ENCODE data around the gene GPC2.
A peak's percentile ranks its signal among the peaks of the same experiment; 100 is the strongest.
"Not testable (repeated sequence)": the region's sequence is repeated elsewhere in the genome, so short reads cannot be mapped to it uniquely, and the experiment has no call there.

Gene GPC2

DNA sequence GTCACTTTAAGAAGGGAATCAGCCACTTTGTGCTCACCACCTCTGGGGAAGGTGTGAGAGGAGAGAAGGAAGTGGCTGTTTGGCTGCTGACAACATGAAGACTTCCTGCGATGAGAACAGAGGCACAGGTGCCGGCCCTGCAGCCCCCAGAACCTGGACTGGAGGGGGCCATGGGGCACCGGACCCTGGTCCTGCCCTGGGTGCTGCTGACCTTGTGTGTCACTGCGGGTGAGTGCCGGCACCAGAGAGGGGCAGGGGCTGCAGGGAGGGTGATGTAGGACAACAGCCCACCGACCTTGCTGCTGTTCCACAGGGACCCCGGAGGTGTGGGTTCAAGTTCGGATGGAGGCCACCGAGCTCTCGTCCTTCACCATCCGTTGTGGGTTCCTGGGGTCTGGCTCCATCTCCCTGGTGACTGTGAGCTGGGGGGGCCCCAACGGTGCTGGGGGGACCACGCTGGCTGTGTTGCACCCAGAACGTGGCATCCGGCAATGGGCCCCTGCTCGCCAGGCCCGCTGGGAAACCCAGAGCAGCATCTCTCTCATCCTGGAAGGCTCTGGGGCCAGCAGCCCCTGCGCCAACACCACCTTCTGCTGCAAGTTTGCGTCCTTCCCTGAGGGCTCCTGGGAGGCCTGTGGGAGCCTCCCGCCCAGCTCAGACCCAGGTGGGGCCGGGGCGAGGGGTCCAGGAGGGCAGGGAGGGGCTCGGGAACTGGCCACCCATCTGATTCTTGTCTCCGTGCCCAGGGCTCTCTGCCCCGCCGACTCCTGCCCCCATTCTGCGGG lies 42.8 kb upstream of the GPC2 start, which contains the start of gene PVRIG:
TSS of gene PVRIG (plus strand) at position 149 of the 785 bp plus-strand sequence. CDS start at position 171, 22 bp downstream.
- TF ChIP-seq CEBPB (IDR thresholded peaks at IDR 0.05); TAF1 (IDR thresholded peaks at IDR 0.05; ENCODE audit: low read depth): not testable (repeated sequence)
- TF ChIP-seq, protein P1, sequence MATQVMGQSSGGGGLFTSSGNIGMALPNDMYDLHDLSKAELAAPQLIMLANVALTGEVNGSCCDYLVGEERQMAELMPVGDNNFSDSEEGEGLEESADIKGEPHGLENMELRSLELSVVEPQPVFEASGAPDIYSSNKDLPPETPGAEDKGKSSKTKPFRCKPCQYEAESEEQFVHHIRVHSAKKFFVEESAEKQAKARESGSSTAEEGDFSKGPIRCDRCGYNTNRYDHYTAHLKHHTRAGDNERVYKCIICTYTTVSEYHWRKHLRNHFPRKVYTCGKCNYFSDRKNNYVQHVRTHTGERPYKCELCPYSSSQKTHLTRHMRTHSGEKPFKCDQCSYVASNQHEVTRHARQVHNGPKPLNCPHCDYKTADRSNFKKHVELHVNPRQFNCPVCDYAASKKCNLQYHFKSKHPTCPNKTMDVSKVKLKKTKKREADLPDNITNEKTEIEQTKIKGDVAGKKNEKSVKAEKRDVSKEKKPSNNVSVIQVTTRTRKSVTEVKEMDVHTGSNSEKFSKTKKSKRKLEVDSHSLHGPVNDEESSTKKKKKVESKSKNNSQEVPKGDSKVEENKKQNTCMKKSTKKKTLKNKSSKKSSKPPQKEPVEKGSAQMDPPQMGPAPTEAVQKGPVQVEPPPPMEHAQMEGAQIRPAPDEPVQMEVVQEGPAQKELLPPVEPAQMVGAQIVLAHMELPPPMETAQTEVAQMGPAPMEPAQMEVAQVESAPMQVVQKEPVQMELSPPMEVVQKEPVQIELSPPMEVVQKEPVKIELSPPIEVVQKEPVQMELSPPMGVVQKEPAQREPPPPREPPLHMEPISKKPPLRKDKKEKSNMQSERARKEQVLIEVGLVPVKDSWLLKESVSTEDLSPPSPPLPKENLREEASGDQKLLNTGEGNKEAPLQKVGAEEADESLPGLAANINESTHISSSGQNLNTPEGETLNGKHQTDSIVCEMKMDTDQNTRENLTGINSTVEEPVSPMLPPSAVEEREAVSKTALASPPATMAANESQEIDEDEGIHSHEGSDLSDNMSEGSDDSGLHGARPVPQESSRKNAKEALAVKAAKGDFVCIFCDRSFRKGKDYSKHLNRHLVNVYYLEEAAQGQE (IDR thresholded peaks at IDR 0.05; ENCODE audit: low read depth), result not testable (repeated sequence)

DNA sequence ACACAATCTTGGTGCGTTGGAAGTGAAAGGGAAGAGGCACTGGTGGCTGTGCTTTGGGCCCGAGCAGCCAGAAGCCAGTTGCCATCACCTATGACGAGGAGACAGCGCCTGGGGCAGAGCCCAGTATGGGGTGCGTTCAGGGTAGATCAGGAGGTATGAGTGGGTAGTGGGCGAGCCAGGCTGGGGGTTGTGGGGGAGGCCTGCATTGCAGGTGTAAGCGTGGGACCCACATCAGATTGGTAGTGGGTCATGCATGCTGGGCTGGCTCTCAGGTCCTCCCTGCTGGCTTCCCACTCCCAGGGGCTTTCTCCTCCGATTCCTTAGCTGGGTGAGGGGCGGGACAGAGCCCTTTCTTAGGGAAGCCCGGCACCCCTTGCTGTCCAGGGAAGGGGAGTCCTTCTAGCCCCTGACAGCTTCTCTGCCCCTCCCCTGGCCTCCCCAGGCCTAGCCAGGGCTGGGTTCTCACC lies 42.1 kb upstream of the GPC2 start:
- TF ChIP-seq, protein P2, sequence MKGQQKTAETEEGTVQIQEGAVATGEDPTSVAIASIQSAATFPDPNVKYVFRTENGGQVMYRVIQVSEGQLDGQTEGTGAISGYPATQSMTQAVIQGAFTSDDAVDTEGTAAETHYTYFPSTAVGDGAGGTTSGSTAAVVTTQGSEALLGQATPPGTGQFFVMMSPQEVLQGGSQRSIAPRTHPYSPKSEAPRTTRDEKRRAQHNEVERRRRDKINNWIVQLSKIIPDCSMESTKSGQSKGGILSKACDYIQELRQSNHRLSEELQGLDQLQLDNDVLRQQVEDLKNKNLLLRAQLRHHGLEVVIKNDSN (IDR thresholded peaks at IDR 0.05), result no peak
- TF ChIP-seq TEAD4 (IDR thresholded peaks at IDR 0.05), result no peak
- no peak for TF ChIP-seq RAD21 (IDR thresholded peaks at IDR 0.05; ENCODE audit: low read depth)
- TF ChIP-seq, protein P1 (IDR thresholded peaks at IDR 0.05; ENCODE audit: low read depth), result no peak
- no peak for TF ChIP-seq TCF12 (IDR thresholded peaks at IDR 0.05; ENCODE audit: low read depth)
- no peak for TF ChIP-seq CREB1 (IDR thresholded peaks at IDR 0.05; ENCODE audit: low read depth)
- no peak for TF ChIP-seq CEBPB (IDR thresholded peaks at IDR 0.05)
- TF ChIP-seq NFIC (IDR thresholded peaks at IDR 0.05), result no peak
- no peak for TF ChIP-seq YY1 (IDR thresholded peaks at IDR 0.05; ENCODE audit: low read depth)
- TF ChIP-seq, protein P3, sequence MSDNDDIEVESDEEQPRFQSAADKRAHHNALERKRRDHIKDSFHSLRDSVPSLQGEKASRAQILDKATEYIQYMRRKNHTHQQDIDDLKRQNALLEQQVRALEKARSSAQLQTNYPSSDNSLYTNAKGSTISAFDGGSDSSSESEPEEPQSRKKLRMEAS (IDR thresholded peaks at IDR 0.05), result no peak
- no peak for TF ChIP-seq EP300 (IDR thresholded peaks at IDR 0.05; ENCODE audit: borderline replicate concordance)
- no peak for TF ChIP-seq TAF1 (IDR thresholded peaks at IDR 0.05; ENCODE audit: low read depth)
- TF ChIP-seq EGR1 (IDR thresholded peaks at IDR 0.05), result no peak
- TF ChIP-seq ZBTB7A (IDR thresholded peaks at IDR 0.05; ENCODE audit: low read depth), result no peak
- TF ChIP-seq FOXM1 (IDR thresholded peaks at IDR 0.05; ENCODE audit: borderline replicate concordance, low read depth), result no peak

DNA sequence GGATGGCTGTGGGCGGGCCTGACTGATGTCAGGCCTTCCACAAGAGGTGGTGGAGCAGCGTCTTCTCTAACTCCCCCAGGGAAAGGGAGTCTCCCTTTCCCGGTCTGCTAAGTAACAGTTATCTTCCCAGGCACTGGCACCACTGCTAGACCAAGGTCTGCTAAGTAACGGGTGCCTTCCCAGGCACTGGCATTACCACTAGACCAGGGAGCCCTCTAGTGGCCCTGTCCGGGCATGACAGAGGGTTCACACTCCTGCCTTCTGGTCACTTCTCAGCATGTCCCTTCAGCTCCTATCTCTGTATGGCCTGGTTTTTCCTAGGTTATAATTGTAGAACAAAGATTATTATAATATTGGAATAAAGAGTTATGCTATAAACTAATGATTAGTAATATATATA lies 40.8 kb upstream of the GPC2 start:
- TF ChIP-seq RAD21 (IDR thresholded peaks at IDR 0.05; ENCODE audit: low read depth), result peak; percentile 44

DNA sequence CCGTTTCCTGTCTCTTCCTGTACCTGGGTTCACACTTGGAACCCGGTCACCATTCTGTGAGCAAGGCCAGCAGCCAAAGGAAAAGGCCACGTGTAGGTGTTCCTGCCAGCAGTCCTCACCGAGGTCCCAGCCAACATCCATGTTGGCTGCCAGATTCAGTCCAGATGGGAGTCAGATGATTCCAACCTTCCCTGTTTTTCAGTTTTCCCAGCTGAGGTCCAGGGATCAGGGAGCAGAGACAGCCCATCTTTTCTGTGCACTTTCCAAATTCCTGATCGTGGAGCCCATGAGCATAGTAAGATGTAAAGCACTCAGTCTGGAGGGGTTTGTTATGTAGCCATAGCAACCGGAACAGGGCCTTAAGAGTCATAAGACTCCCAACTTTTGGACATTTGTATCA lies 38.7 kb upstream of the GPC2 start:
- TF ChIP-seq NFIC (IDR thresholded peaks at IDR 0.05) (no peak), ZBTB7A (IDR thresholded peaks at IDR 0.05; ENCODE audit: low read depth) (no peak), TAF1 (IDR thresholded peaks at IDR 0.05; ENCODE audit: low read depth) (no peak), CREB1 (IDR thresholded peaks at IDR 0.05; ENCODE audit: low read depth) (no peak)
- TF ChIP-seq, protein P1 (IDR thresholded peaks at IDR 0.05; ENCODE audit: low read depth), result no peak
- TF ChIP-seq, protein P2 (IDR thresholded peaks at IDR 0.05), result no peak

DNA sequence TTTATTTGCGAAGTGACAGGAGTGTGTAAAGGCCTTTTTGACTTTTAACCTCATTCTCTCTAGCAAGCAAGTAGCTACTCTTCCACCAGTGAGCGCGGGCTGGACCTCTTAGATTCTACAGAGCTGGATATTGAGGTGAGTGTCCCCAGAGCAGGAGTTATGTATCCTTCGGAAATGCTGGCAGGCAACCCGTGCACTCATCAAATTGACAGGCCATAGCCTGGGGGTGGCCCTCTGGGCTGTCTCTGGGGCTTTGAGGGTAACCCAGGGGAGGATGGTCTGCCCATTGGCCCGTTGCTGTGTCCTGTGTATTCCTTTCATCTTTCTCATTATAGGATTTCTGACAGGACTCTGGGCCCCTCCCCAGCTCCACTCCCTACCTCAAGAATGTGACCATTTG lies 36.5 kb upstream of the GPC2 start:
- TF ChIP-seq TCF12 (IDR thresholded peaks at IDR 0.05; ENCODE audit: low read depth) (no peak), EP300 (IDR thresholded peaks at IDR 0.05; ENCODE audit: borderline replicate concordance) (no peak), CEBPB (IDR thresholded peaks at IDR 0.05) (no peak), EGR1 (IDR thresholded peaks at IDR 0.05) (no peak), RAD21 (IDR thresholded peaks at IDR 0.05; ENCODE audit: low read depth) (no peak), TEAD4 (IDR thresholded peaks at IDR 0.05) (no peak), NFIC (IDR thresholded peaks at IDR 0.05) (no peak), YY1 (IDR thresholded peaks at IDR 0.05; ENCODE audit: low read depth) (no peak), ZBTB7A (IDR thresholded peaks at IDR 0.05; ENCODE audit: low read depth) (no peak), CREB1 (IDR thresholded peaks at IDR 0.05; ENCODE audit: low read depth) (no peak), FOXM1 (IDR thresholded peaks at IDR 0.05; ENCODE audit: borderline replicate concordance, low read depth) (no peak), TAF1 (IDR thresholded peaks at IDR 0.05; ENCODE audit: low read depth) (no peak)
- TF ChIP-seq, protein P1 (IDR thresholded peaks at IDR 0.05; ENCODE audit: low read depth), result no peak
- TF ChIP-seq, protein P3 (IDR thresholded peaks at IDR 0.05), result no peak
- TF ChIP-seq, protein P2 (IDR thresholded peaks at IDR 0.05), result no peak

All from Ishikawa (cell line).